IMR-90 (cell line): Measurements from ENCODE around the gene MORN4. TPM values are rescaled to one million over a fixed set of nuclear protein-coding genes. Genes with fewer than 3 reads are reported as not detected.

Source experiments
- ATAC-seq: fragments of 200-7000 bp; cut with Tn5 transposase; 2 replicates; pipeline ENCODE4 v1.9.1; 2020; ENCODE audit warnings: low read depth, mild to moderate bottlenecking, moderate library complexity
- BruUV-seq: library from RNA; stranded (reverse); fragments of 400-500 nt; replicated peaks from 2 replicates; lab custom pipeline; 2021; lab: Mats Ljungman, UMichigan
- CTCF ChIA-PET: fragments of 300-600 bp; formaldehyde crosslinking; extraction: SDS; loops from one replicate; lab custom pipeline; 2021; ENCODE audit warnings: antibody characterized with exemption; lab: Yijun Ruan, JAX
- POLR2A ChIA-PET: fragments of 300-600 bp; sonication (Branson Sonifier 250); formaldehyde crosslinking; loops from one replicate; lab custom pipeline; 2022; ENCODE audit warnings: antibody characterized with exemption; ENCODE audit not compliant: unreplicated experiment; lab: Charles Lee
- DNase-seq: peaks from one replicate; pipeline ENCODE4 v3.0.0; 2013
- H2AFZ ChIP-seq: replicated peaks from 2 replicates; pipeline ENCODE3; 2013; ENCODE audit warnings: low read length, mild to moderate bottlenecking; ENCODE audit not compliant: poor library complexity
- H2AK5ac ChIP-seq: 2 replicates; pipeline ENCODE4 v1.6.1; 2013; ENCODE audit warnings: low read depth, low read length, inconsistent platforms
- H2AK9ac ChIP-seq: replicated peaks from 2 replicates; pipeline ENCODE3; 2013; ENCODE audit warnings: mild to moderate bottlenecking, low read depth, low read length, moderate library complexity; ENCODE audit not compliant: poor library complexity
- H2BK120ac ChIP-seq: 2 replicates; pipeline ENCODE4 v1.6.1; 2013; ENCODE audit warnings: low read depth, low read length, inconsistent platforms
- H2BK15ac ChIP-seq: 3 replicates; pipeline ENCODE4 v1.6.1; 2013; ENCODE audit warnings: low read depth, low read length, inconsistent platforms
- H2BK20ac ChIP-seq: 2 replicates; pipeline ENCODE4 v1.6.1; 2013; ENCODE audit warnings: low read depth, mild to moderate bottlenecking, inconsistent platforms, low read length, moderate library complexity
- H2BK5ac ChIP-seq: 2 replicates; pipeline ENCODE4 v1.6.1; 2013; ENCODE audit warnings: mild to moderate bottlenecking, low read depth, low read length, inconsistent platforms; ENCODE audit not compliant: poor library complexity, severe bottlenecking
- H3K14ac ChIP-seq: replicated peaks from 2 replicates; pipeline ENCODE4 v1.6.1; 2013; ENCODE audit warnings: low read depth, low read length, inconsistent platforms
- H3K18ac ChIP-seq: 2 replicates; pipeline ENCODE4 v1.6.1; 2013; ENCODE audit warnings: low read depth, low read length, control low read depth
- H3K23ac ChIP-seq: 2 replicates; pipeline ENCODE4 v1.6.1; 2013; ENCODE audit warnings: low read depth, low read length, inconsistent platforms
- H3K27ac ChIP-seq: 2 replicates; pipeline ENCODE4 v1.5.1; 2013; ENCODE audit warnings: mild to moderate bottlenecking, control low read depth, low read length; ENCODE audit not compliant: insufficient read depth
- H3K27me3 ChIP-seq: 2 replicates; pipeline ENCODE4 v1.6.1; 2013; ENCODE audit warnings: low read length; ENCODE audit not compliant: control insufficient read depth, insufficient read depth
- H3K36me3 ChIP-seq: 2 replicates; pipeline ENCODE4 v1.6.1; 2013; ENCODE audit warnings: low read length, mixed read lengths; ENCODE audit not compliant: control insufficient read depth, insufficient read depth
- H3K4ac ChIP-seq: 2 replicates; pipeline ENCODE4 v1.6.1; 2013; ENCODE audit warnings: low read depth, low read length, inconsistent platforms
- H3K4me1 ChIP-seq: 2 replicates; pipeline ENCODE4 v1.6.1; 2013; ENCODE audit warnings: low read length, mixed read lengths; ENCODE audit not compliant: control insufficient read depth, insufficient read depth
- H3K4me2 ChIP-seq: 2 replicates; pipeline ENCODE4 v1.6.1; 2013; ENCODE audit warnings: low read depth, mild to moderate bottlenecking, control low read depth, low read length, moderate library complexity
- H3K4me3 ChIP-seq: 2 replicates; pipeline ENCODE4 v1.5.1; 2013; ENCODE audit warnings: low read depth, mild to moderate bottlenecking, control low read depth, low read length, moderate library complexity; ENCODE audit not compliant: insufficient read depth
- H3K56ac ChIP-seq: 2 replicates; pipeline ENCODE4 v1.6.1; 2013; ENCODE audit warnings: low read length, inconsistent platforms; ENCODE audit not compliant: insufficient read depth; ENCODE audit errors: extremely low read depth
- H3K79me1 ChIP-seq, 2 experiments: 2 replicates each; pipeline ENCODE4 v1.6.1; 2013; ENCODE audit warnings: low read length in 2 of 2, inconsistent platforms in 1 of 2, low read depth in 1 of 2
- H3K9ac ChIP-seq: 2 replicates; pipeline ENCODE4 v1.6.1; 2013; ENCODE audit warnings: low read depth, low read length, control low read depth
- H3K9me1 ChIP-seq: 2 replicates; pipeline ENCODE4 v1.6.1; 2013; ENCODE audit warnings: low read length, inconsistent platforms; ENCODE audit not compliant: insufficient read depth
- H3K9me3 ChIP-seq: 2 replicates; pipeline ENCODE4 v1.6.1; 2013; ENCODE audit warnings: low read length; ENCODE audit not compliant: control insufficient read depth, insufficient read depth
- H4K20me1 ChIP-seq: 2 replicates; pipeline ENCODE4 v1.6.1; 2013; ENCODE audit warnings: low read length, inconsistent platforms; ENCODE audit not compliant: insufficient read depth
- H4K5ac ChIP-seq: 2 replicates; pipeline ENCODE4 v1.6.1; 2013; ENCODE audit warnings: mild to moderate bottlenecking, low read depth, low read length, control low read depth
- H4K8ac ChIP-seq, 2 experiments: 2 replicates each; pipeline ENCODE4 v1.6.1; 2013; ENCODE audit warnings: low read depth in 2 of 2, low read length in 2 of 2, control low read depth in 1 of 2, inconsistent platforms in 1 of 2
- H4K91ac ChIP-seq: 2 replicates; pipeline ENCODE4 v1.6.1; 2013; ENCODE audit warnings: low read depth, low read length, inconsistent platforms; ENCODE audit not compliant: insufficient read depth
- MAFK ChIP-seq: IDR thresholded peaks from 2 replicates; pipeline ENCODE4 v1.6.1; 2012; ENCODE audit warnings: low read depth, low read length, improper control_type of control experiment
- RFX5 ChIP-seq: IDR thresholded peaks from 2 replicates; pipeline ENCODE4 v1.8.0; 2012; ENCODE audit warnings: low read depth, mild to moderate bottlenecking, low read length, moderate library complexity
- WGBS, 2 experiments: methylation state at CpG; one replicate each; pipeline versions ENCODE4 v1.1.5 to v1.1.7; 2013; ENCODE audit warnings: missing lambda C conversion rate in 2 of 2; ENCODE audit not compliant: insufficient read length in 1 of 2; ENCODE audit errors: extremely low coverage in 2 of 2; 5-methylcytosine and 5-hydroxymethylcytosine counted together
- dilution Hi-C: fragments of 300-500 bp; cut with HindIII; formaldehyde crosslinking; loops from one replicate; pipeline ENCODE4 v1.14.3; 2018; ENCODE audit warnings: low sequenced_read_pairs; ENCODE audit not compliant: unreplicated experiment
- in situ Hi-C: fragments of 300-500 bp; cut with MboI; formaldehyde crosslinking; loops from 3 replicates; pipeline ENCODE4 v1.14.3; 2019; ENCODE audit warnings: low sequenced_read_pairs, inconsistent platforms, mixed read lengths
- intact Hi-C: fragments of 100-400 bp; cut with micrococcal nuclease; formaldehyde crosslinking; loops from 2 replicates; pipeline ENCODE4 v1.10.0; 2022
- polyA plus RNA-seq, 3 experiments: library from polyadenylated mRNA; depleted of rRNA; stranded (reverse); fragments of >200 nt; gene quantifications; 2 replicates each; pipeline ENCODE4 v1.2.3, GENCODE V29; 2012; ENCODE audit warnings: low replicate concordance in 1 of 3
- total RNA-seq: library from RNA; depleted of rRNA; stranded (reverse); fragments of >200 nt; gene quantifications from 2 replicates; pipeline ENCODE4 v1.2.3, GENCODE V29; 2012
- TF ChIP-seq, protein P1 (sequence below): fragments of 150-350 bp; IDR thresholded peaks from 2 replicates; pipeline ENCODE4 v1.6.1; 2016; ENCODE audit warnings: low read depth, mild to moderate bottlenecking, low read length, moderate library complexity, borderline replicate concordance

The MORN4 gene
- total and polyA plus RNA-seq, 2 of the 4 experiments (the other 2 are of a cell fraction), result 3.2 to 8.4 TPM

DNA sequence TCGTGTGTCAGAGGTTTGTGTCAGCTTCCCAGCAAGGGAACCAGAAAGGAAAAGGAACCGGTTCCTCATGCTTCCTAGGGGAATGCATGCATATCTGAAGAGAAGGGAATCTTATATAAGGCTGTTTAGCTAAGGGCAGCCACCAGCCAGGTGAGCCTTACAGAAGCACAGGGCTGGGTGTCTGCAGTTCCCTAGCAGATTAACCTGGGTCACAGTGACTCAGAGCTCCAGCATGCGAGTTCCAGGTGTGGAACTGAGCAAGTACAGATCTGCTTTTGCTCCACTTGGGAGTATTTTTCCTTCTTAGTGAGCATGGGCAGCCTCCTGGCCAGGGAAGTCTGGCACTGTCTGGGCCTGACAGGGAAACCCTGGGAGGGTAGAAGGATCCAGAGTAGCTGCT, 61.7 kb downstream of the MORN4 start:
- no peak overlapping the region for H3K4me2 ChIP-seq
- H2BK15ac ChIP-seq, result no peak overlapping the region
- H3K4me3 ChIP-seq, result no peak overlapping the region
- peaks cover 1 to 2% of the 10 kb centered on the region in 2 experiments; a peak in 2 of 4 replicates for H3K79me1 ChIP-seq
- ATAC-seq (no peak), DNase-seq (no peak)
- peaks cover 5% of the 10 kb centered on the region; the same call in 1 of the 2 replicates for H4K20me1 ChIP-seq
- WGBS, 2 experiments, result 92% methylated on average over 2 of the region's 3 CpGs; no CpG with 5 or more reads in 1 of the 2 experiments
- intact Hi-C loops (loop anchor here (1.0 to 5.0 kb wide), 4 partner anchors 41 to 161 kb away; partner anchors contain the start of gene AVPI1), in situ Hi-C loops (loop anchor here (10.0 kb wide), 1 partner anchor 163 kb away; the partner anchor contains the start of gene ZFYVE27), dilution Hi-C loops (no loop called here)
- no peak overlapping the region for H2AFZ ChIP-seq
- H4K5ac ChIP-seq, result no peak overlapping the region
- peaks cover 11% of the 10 kb centered on the region for H3K9me1 ChIP-seq
- H2BK5ac ChIP-seq, result no peak overlapping the region
- peaks cover 19% of the 10 kb centered on the region for H3K36me3 ChIP-seq
- no peak overlapping the region for H3K4ac ChIP-seq
- H3K27me3 ChIP-seq, result no peaks in the 10 kb centered on the region
- ChIA-PET POLR2A (no interaction called here), CTCF (interaction anchor here (0.5 to 1.3 kb wide), 7 partner anchors 13 to 160 kb away, joined by 3 to 7 read pairs (median 3); no protein-coding TSS in a partner anchor)
- H4K8ac ChIP-seq, result no peak overlapping the region
- H3K18ac ChIP-seq, result no peak overlapping the region
- H2BK20ac ChIP-seq, result no peak overlapping the region
- no peak overlapping the region for H3K27ac ChIP-seq
- no TSS peak for BruUV-seq
- no peak overlapping the region for H2BK120ac ChIP-seq
- no peak overlapping the region for H4K91ac ChIP-seq
- H2AK9ac ChIP-seq, result no peak overlapping the region
- H2AK5ac ChIP-seq, result no peak overlapping the region
- TF ChIP-seq RFX5, result no peak
- no peak for TF ChIP-seq MAFK
- TF ChIP-seq, protein P1, sequence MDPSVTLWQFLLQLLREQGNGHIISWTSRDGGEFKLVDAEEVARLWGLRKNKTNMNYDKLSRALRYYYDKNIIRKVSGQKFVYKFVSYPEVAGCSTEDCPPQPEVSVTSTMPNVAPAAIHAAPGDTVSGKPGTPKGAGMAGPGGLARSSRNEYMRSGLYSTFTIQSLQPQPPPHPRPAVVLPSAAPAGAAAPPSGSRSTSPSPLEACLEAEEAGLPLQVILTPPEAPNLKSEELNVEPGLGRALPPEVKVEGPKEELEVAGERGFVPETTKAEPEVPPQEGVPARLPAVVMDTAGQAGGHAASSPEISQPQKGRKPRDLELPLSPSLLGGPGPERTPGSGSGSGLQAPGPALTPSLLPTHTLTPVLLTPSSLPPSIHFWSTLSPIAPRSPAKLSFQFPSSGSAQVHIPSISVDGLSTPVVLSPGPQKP, result no peak
- H3K56ac ChIP-seq, result no peak overlapping the region
- no peak overlapping the region for H3K14ac ChIP-seq
- H3K23ac ChIP-seq, result no peak overlapping the region
- H3K9me3 ChIP-seq, result no peaks in the 10 kb centered on the region
- H3K4me1 ChIP-seq, result peaks cover 16% of the 10 kb centered on the region
- no peak overlapping the region for H3K9ac ChIP-seq
